C4-2B (cell line): ENCODE measurements around the gene SGCB.

Experiments used
- H3K27ac ChIP-seq: fragments of 450-650 bp; 2 replicates; pipeline ENCODE4 v1.5.1; 2017
- CTCF ChIP-seq: fragments of 450-650 bp; conservative IDR thresholded peaks from 2 replicates; pipeline ENCODE4 v1.5.1; 2017; ENCODE audit warnings: mild to moderate bottlenecking
- ZFX ChIP-seq: fragments of 450-650 bp; IDR thresholded peaks from 2 replicates; pipeline ENCODE4 v1.6.1; 2017

The SGCB gene

GRCh38 chr4:52006887-52007286, 31.2 kb downstream of the SGCB start:
- TF ChIP-seq CTCF (no peak), ZFX (no peak)
- H3K27ac ChIP-seq, result no peak overlapping the region

- TF ChIP-seq ZFX (no peak), CTCF (no peak)
- H3K27ac ChIP-seq, result no peak overlapping the region
Measured at GRCh38 chr4:52005604-52006273, 32.4 kb downstream of the SGCB start.

- H3K27ac ChIP-seq, result no peak overlapping the region
- TF ChIP-seq CTCF (no peak), ZFX (no peak)
Measured at GRCh38 chr4:52004414-52004813, 33.7 kb downstream of the SGCB start.

- no peak overlapping the region for H3K27ac ChIP-seq
- TF ChIP-seq ZFX (no peak), CTCF (no peak)
Measured at GRCh38 chr4:52001616-52002015, 36.5 kb downstream of the SGCB start.

GRCh38 chr4:51999250-51999649, 38.8 kb downstream of the SGCB start:
- no peak overlapping the region for H3K27ac ChIP-seq
- TF ChIP-seq CTCF (no peak), ZFX (no peak)

GRCh38 chr4:51998837-51999236, 39.3 kb downstream of the SGCB start:
- TF ChIP-seq ZFX (no peak), CTCF (no peak)
- no peak overlapping the region for H3K27ac ChIP-seq

- no peak overlapping the region for H3K27ac ChIP-seq
- TF ChIP-seq ZFX (no peak), CTCF (peak; percentile 14)
Measured at GRCh38 chr4:51997647-51998046, 40.5 kb downstream of the SGCB start.
